ENCODE data around the gene EIF5B.

EIF5B gene

DNA sequence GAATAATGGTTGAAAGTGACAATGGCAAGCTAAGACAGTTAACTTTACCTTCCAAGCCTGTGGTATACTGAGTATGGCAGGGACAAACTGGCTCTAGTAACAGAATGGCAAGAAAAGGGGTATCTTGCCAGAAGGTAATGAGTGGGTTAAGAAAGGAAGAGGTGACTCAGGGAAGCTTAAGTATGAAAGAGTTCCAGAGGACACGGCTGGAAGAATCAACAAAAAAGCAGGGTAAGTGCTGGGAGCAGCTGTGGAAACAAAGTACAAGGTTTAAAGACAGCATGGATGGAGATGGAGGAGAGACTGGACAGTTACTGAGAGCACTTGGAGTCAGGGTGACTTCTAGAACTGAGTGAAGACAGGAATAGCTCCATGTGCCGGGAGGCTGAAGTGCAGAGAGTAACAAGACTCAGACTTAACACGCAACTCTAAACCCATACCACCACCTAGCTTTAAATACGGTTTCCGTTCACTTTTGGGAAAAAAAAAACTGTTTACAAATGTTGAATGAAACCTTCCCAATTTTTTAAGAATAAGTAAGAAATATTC lies 83.6 kb downstream of the EIF5B start:
- H3K4me3 ChIP-seq (ENCODE audit: low read depth, low read length): no peak overlapping the region
- in situ Hi-C loops (cut with HindIII; ENCODE audit: low sequenced_read_pairs): no loop called here
- peak; percentile 76 for DNase-seq (ENCODE audit: low read depth, low spot score)
- TF ChIP-seq, protein P1, sequence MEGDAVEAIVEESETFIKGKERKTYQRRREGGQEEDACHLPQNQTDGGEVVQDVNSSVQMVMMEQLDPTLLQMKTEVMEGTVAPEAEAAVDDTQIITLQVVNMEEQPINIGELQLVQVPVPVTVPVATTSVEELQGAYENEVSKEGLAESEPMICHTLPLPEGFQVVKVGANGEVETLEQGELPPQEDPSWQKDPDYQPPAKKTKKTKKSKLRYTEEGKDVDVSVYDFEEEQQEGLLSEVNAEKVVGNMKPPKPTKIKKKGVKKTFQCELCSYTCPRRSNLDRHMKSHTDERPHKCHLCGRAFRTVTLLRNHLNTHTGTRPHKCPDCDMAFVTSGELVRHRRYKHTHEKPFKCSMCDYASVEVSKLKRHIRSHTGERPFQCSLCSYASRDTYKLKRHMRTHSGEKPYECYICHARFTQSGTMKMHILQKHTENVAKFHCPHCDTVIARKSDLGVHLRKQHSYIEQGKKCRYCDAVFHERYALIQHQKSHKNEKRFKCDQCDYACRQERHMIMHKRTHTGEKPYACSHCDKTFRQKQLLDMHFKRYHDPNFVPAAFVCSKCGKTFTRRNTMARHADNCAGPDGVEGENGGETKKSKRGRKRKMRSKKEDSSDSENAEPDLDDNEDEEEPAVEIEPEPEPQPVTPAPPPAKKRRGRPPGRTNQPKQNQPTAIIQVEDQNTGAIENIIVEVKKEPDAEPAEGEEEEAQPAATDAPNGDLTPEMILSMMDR (IDR thresholded peaks at IDR 0.05; ENCODE audit: low read depth, low read length): no peak

DNA sequence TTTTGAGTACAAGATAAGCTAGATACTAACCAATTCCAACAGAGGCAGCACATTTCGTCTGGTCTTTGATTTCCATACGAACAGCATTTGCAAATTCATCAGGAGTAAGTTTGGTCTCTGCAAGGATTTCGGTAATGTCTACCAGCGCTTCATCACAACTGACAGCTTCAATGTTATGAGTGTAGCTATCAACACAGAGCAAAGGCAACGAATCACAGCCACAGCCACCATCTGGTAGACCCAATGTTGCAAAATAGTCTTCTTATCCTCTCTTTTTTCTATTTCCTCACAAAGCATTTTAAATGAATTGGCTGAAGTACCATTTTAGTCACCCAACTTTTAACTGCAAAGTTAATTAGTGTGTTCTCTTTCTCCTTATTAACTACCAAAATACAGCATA lies 84.3 kb downstream of the EIF5B start:
- in situ Hi-C loops (cut with HindIII; ENCODE audit: low sequenced_read_pairs): no loop called here
- TF ChIP-seq, protein P1 (IDR thresholded peaks at IDR 0.05; ENCODE audit: low read depth, low read length): no peak
- DNase-seq (ENCODE audit: low read depth, low spot score): peak; percentile 31
- no peak overlapping the region for H3K4me3 ChIP-seq (ENCODE audit: low read depth, low read length)

DNA sequence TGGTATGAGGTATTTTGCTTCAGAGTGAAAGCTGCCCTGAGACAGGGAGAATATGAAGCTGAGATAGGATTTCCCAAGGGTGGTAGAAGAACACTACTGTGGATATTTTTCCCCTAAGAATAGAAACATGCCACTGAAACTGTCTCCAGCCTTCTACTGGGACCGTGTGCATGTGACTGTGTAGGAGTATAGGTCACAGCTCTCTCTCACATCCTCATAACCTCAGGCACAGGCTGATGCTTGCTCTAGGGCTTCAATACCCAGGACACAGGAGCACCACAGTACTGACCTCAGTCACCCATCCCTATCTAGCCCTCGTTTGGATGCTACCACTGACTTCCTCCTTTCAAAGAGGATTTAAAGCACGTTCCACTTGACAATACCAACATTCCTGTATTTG lies 85.4 kb downstream of the EIF5B start:
- in situ Hi-C loops (cut with HindIII; ENCODE audit: low sequenced_read_pairs): no loop called here
- no peak overlapping the region for H3K4me3 ChIP-seq (ENCODE audit: low read depth, low read length)
- TF ChIP-seq, protein P1 (IDR thresholded peaks at IDR 0.05; ENCODE audit: low read depth, low read length): no peak
- DNase-seq (ENCODE audit: low read depth, low spot score): no peak

DNA sequence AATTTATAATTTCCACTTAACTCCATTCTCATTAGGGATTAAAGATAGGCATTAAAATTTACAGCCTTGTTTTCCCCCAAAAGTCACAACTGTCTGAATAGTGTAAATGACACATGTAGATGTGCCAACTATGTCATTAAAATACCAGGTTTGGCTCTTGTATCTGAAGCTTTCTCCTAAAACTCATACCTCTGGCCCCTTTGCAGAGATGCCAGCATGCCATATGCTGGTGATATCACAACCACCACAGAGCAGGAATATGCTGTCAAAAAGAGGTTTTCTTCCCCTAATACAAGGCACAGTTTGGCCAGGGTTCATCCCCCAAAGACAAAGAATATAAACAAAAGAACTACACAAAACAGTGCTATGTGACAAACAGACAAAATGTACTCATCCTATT lies 87.2 kb downstream of the EIF5B start:
- TF ChIP-seq, protein P1 (IDR thresholded peaks at IDR 0.05; ENCODE audit: low read depth, low read length): no peak
- DNase-seq (ENCODE audit: low read depth, low spot score): no peak
- in situ Hi-C loops (cut with HindIII; ENCODE audit: low sequenced_read_pairs): no loop called here
- no peak overlapping the region for H3K4me3 ChIP-seq (ENCODE audit: low read depth, low read length)

DNA sequence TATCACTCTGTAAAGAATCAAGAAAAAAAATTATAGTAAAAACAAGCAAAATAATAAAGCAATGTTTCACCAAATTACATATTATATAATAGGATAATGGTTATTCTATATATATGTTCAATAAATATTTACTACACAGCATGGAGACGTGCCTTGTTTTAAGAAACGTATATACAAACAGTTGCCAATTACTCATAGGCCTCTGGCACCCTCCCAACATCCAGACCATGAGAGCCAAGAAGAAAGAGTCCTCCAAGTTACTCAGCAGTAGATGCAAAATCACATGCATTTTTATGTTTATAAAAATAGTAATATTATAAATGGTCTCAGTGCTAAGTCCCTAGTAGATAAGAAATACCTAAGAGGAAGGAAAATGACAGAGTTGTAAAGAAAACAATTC lies 87.8 kb downstream of the EIF5B start:
- TF ChIP-seq, protein P1 (IDR thresholded peaks at IDR 0.05; ENCODE audit: low read depth, low read length): no peak
- H3K4me3 ChIP-seq (ENCODE audit: low read depth, low read length): no peak overlapping the region
- in situ Hi-C loops (cut with HindIII; ENCODE audit: low sequenced_read_pairs): no loop called here
- DNase-seq (ENCODE audit: low read depth, low spot score): peak; percentile 71

DNA sequence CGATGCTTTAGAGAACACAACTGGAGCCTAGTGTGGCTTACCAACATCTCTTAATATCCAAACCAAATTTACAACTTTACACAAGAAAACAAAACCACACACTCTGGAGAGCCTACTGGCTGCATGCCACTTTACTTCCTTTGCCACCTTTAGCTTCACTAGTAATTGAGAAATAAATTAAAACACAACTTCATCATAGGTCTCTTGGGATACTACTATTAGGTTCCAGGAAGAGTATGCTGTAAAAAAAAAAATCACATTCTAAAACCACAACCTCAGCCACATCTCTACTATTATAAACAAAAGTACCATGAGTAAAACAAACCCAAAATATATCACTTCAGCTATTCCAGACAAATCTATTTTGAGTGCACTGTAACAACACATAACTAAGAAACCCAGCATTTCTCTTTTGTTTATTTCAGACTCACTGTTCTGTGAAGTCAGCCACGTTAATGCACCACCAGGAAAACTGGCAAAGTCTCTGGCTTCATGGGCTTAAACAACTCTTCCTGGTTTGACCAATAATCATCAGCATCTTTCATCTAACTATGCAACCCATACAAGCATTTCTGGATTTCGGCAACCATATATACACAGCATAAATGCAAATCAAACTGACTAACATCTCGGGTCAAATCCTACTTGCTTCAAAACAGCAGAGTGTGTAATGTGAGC lies 93.6 kb downstream of the EIF5B start:
- peak; percentile 78 for DNase-seq (ENCODE audit: low read depth, low spot score)
- no peak overlapping the region for H3K4me3 ChIP-seq (ENCODE audit: low read depth, low read length)
- in situ Hi-C loops (cut with HindIII; ENCODE audit: low sequenced_read_pairs): no loop called here
- TF ChIP-seq, protein P1 (IDR thresholded peaks at IDR 0.05; ENCODE audit: low read depth, low read length): no peak

All from astrocyte of the spinal cord (primary cell).